LNCaP clone FGC (cell line): ENCODE data around the gene JAML.

Experiments used
- DNase-seq: peaks from one replicate; pipeline ENCODE4 v3.0.0-alpha.2; 2011; ENCODE audit warnings: low read depth
- H3K4me3 ChIP-seq: 2 replicates; pipeline ENCODE4 v1.5.1; 2011; ENCODE audit warnings: mild to moderate bottlenecking, low read depth, low read length, control low read depth
- CTCF ChIP-seq: IDR thresholded peaks from 2 replicates; pipeline ENCODE4 v1.5.1; 2012; ENCODE audit warnings: mild to moderate bottlenecking; ENCODE audit not compliant: control insufficient read depth, insufficient read depth; ENCODE audit errors: extremely low read depth

The JAML gene

DNA sequence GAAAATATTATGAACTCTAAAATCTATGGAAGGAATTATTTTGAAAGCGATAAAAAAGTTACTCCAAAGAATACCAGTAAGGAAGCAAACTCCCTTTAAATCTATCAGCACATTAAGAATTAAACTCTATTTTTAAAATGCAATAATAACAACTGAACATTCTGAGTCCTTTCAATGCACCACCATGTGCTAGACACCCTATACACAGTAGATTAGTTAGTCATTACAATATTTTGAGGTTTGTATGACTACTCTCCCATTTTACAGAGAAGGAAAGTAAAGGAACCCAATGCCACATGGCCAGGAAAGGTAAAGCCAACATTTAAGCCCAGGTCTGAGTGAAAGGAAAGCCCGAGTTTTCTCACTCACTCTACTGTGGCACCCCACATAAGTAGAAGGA lies 17.7 kb downstream of the JAML start:
- no peak overlapping the region for H3K4me3 ChIP-seq
- no peak for DNase-seq
- TF ChIP-seq CTCF = no peak

- no peak for TF ChIP-seq CTCF
- DNase-seq = no peak
- H3K4me3 ChIP-seq = no peak overlapping the region
These were observed 18.3 kb downstream of the JAML start for GRCh38 chr11:118206391-118207031.

DNA sequence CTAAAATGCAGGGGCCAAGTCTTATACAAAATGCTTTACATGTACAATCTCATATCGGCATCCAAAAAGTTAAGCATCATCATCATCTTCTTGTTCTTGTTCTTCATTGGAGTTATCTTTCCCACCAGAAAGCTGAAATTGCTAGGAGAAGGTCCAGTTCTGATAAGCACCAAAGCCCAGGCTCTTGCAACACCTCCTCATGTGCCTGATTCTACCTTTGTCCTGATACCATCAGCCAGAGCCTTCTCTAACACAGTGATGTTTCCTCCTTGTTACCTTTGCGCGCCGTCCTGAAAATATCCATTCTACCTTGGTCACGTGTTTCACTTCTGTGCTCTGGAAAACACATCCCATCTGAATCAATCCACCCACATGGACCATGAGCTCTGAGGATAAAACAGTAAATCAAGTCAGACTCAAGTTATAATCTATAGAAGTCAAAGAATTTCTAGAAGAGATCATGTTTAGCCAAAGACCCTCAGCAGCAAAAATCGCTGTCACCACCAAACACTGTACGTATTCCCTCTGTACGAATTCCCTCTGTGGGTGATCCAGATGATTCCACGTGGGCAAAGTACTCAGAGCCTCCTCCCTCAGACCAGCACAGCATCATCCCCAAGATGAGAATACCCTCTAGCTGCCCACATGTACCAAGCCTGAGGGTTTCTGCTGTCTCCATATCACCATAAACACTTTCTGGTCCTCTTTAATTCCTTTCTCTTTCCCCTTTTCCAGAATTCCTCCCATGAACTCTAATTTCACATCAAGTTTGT lies 19.0 kb downstream of the JAML start:
- DNase-seq = no peak

DNA sequence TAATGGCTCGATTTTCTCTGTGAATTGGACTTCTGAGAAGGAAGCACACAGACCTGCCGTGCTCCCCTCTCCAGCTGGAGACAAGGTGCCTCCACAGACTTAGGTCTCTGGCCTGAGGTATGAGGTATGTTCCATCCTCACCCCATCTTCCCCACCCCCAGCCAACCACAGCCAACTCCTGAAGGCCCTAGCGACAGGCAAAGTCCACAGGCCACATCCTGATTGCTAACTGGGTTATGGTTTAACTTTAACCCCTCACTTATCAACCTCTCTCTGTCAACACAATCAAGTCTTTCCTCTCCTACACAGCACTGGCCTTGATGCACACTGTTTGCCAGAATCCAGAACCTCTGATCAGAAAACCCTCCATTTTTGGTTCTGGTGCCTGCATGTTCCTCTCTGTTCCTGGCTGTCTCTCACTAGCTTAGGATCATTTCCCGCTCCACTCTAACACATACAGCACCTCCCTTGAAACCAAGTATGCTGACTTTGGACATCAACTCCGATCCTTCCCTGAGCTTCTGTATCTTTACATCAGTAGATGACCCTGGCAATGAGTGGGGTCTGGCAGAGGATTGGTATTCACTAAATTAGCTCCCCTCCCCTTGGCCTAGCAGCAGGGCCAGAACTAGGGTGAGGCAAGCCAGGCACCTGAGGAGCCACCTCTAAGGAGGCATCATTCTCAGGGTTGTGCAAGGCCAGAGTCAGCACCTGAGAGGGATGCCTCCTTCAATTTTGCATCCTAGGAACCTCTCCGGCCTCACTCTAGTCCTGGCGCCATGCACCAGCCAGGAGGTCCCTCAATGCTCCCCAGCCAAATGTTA lies 22.0 kb downstream of the JAML start:
- no peak for DNase-seq
- no peak for TF ChIP-seq CTCF
- no peak overlapping the region for H3K4me3 ChIP-seq

More for the DNA sequence above, 19.0 kb downstream of the JAML start:
- no peak for TF ChIP-seq CTCF
- H3K4me3 ChIP-seq = no peak overlapping the region

- H3K4me3 ChIP-seq = no peak overlapping the region
- DNase-seq = no peak
- TF ChIP-seq CTCF = no peak
These were observed 22.8 kb downstream of the JAML start for GRCh38 chr11:118201966-118202365.

GRCh38 chr11:118200901-118201680 lies 23.7 kb downstream of the JAML start:
- no peak overlapping the region for H3K4me3 ChIP-seq
- no peak for TF ChIP-seq CTCF
- no peak for DNase-seq
